Activated naive CD4-positive, alpha-beta T cell (primary cell): ENCODE data around the gene TMEM187.

Experiments used
- DNase-seq, 4 experiments: peaks; one replicate each; lab custom pipeline; 2025; lab: John Stamatoyannopoulos, UW

Gene TMEM187

DNA sequence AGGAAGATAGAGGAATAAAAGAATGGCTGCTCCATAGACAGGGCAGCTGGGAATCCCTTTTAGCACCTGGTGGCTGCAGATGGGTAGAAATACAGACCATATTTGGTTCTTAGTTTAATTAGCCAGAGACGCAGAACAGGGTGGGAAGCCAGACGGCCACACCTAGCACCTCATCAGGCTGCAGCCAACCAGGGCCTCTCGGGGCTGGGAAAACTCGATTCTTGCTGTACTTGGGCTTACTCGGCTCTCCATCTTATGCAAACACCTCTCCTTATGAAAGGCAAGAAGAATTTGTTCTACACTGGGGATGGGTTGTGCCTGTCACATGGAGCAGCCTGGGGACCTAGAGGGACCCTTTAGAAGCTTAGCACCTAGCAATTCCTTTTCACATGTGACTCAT is 27.5 kb downstream of the TMEM187 start:
- DNase-seq: no peak

GRCh38 chrX:154002215-154002719 is 29.7 kb downstream of the TMEM187 start:
- DNase-seq: no peak

DNA sequence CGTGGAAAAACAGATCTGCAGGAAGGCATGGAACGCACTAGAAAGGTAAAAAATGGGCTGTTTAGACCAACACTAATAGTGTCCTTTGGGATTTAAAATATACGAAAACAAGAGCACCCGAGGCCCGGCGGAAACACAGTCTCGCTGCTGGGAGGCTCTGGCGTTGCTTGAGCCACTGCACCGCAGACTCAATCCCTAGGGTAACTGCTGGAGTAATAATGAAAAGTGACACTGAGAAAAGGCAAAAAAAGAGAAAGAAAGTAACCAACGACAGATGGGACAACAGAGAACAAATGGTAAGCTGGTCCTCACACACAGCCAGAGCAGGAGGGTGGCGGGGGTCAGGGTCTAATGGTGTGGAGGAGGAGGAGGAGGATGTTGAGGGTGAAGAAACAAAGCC is 31.8 kb downstream of the TMEM187 start:
- no peak for DNase-seq

DNA sequence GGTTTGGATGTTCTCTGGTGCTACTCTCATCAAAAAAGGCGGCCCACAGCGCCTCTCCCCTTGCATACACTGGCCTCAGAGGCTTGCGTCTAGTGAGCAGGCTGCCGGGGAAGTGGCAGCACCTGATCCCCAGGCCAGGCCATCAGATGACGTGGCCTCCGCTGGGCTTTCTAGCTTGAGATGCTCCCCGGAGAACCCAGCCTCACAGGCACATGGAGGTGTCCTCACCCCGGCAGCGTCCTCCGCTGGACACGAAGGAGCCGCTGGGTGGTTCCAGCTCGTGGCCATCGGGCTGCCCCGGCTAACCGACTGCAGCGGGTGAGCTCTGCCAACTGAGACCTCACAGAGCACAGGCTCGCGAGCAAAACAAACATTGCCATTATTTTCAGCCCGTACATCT is 34.4 kb downstream of the TMEM187 start:
- no peak for DNase-seq

GRCh38 chrX:154008521-154008920 is 36.0 kb downstream of the TMEM187 start:
- DNase-seq: no peak

- no peak for DNase-seq
Observed at GRCh38 chrX:154010330-154011087, 38.0 kb downstream of the TMEM187 start.

GRCh38 chrX:154011376-154012335 is 39.1 kb downstream of the TMEM187 start:
- DNase-seq: no peak

DNA sequence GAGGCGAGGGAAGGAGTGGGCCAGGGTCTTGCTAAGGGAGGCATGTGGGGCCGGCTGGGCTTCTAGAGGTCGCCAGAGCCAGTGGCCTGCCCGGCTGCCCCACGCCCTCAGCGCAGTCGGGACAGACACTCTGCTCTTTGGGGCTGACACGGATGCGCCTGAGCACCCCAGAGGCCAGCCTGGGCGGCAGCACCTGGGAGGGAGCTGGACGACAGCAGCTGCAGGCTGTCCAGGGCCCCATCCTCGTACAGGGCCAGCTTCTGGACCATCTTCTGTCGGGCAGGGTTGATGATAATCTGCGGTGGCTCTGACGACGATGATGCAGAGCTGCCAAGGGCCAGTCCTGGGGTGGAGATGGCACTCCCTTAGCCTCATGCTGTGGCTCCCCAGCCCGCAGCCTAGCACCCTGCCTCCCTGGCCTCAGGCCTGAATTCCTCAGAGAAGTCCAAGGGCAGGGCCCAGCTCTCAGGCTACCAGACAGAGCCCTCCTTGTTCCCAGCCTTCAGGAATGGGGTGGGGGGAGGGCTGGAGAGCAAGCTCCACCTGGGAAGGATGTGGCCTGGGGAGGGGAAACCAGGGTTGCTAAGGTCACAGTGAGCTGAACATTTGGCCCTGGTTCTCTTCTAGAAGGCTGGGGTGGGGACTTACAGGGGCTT is 39.9 kb downstream of the TMEM187 start:
- no peak for DNase-seq

DNA sequence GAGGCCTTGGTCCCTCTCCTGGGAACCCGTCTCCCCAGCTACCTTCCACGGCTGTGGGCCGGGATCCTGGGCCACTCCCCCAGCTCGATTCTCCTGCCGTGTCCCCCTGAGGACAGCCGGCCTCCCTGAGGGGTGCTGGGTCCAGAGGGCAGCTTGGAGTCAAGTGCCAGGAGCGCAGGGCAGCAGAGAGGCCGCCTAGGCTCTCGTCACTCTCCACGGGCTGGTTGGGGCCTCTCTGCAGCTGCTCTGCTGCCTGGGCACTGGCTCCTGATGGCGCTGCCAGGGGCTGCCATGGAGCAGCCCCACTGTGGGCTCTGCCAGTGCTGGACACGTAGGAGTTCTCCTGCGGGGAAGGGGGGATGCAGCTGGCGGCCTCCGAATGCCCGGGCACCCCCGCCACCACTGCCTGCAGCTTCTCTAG is 40.5 kb downstream of the TMEM187 start:
- no peak for DNase-seq

DNA sequence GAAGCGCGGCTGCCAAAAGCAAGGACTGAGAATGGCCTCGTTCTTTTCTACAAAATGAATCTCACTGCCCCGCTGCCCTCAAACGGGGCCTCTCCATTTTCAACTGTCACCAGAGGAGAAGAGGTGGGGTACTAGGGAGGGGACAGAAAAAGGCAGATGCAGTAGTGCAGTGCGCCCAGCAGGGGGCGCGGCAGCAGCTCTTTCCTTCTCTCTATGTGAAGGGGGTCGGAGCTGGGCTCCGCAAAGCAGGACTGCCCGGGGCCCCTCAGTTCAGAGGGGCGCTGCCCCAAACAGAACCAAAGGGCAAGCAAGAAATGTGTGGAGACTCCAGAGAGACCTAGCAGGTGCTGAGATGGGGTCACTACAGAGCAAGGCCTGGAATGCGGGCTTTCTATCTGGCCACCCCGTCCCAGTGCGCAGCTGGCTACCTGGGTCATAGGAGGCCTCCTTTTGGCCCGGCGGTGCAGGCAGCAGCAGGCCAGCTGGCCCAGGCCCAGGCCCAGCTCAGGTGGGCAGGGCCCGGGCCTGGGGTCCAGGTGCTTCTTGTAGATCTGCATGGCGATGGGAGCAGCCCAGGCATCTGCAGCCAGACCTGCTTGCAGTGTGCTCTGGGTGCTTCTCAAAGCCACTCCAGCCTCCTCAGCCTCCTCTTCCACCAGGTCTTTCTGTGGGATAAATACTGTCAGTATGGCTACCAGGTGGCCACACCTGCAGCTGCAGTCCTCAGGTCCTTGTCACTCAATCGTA is 41.2 kb downstream of the TMEM187 start:
- peak in 2 of 4 experiments; percentile 10 to 32 for DNase-seq

DNA sequence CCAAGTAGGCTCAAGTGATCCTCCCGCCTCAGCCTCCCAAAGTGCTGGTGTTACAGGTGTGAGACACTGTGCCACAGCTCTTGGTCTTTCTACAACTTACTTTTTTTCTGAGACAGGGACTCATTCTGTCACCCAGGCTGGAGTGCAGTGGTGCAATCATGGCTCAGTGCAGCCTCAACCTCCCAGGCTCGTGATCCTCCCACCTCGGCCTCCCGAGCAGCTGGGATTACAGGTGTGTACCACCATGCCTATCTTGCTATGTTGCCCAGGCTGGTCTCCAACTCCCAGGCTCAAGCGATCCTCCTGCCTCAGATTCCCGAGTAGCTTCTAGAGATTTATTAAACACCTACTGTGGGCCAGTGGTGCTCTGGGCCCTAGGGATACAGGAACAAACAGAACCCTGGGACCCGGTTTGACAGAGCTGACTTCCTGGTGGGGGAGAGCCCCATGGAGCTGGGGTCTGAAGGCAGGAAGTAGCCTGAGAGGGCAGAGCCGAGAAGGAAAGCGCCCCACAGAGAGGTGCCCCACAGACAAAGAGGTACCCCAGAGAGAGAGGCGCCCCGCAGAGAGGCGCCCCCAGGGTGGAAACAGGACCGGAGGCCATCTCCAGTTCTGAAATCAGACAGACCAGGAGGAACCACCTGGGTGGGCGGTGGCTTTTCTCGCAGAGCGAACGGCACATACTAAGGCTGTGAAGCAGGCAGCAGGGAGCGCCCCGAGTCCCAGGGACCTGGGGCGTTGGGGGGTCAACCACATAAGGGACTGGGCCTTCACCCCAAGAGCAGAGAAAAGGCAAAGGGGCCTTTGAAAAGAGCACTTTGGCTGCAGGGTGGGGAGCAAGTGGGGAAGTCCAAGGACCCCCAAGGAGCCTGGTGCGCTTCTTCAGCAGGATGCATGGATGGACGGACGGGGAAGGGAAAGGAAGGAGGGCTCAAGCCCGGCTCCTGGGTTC is 42.2 kb downstream of the TMEM187 start:
- no peak for DNase-seq

DNA sequence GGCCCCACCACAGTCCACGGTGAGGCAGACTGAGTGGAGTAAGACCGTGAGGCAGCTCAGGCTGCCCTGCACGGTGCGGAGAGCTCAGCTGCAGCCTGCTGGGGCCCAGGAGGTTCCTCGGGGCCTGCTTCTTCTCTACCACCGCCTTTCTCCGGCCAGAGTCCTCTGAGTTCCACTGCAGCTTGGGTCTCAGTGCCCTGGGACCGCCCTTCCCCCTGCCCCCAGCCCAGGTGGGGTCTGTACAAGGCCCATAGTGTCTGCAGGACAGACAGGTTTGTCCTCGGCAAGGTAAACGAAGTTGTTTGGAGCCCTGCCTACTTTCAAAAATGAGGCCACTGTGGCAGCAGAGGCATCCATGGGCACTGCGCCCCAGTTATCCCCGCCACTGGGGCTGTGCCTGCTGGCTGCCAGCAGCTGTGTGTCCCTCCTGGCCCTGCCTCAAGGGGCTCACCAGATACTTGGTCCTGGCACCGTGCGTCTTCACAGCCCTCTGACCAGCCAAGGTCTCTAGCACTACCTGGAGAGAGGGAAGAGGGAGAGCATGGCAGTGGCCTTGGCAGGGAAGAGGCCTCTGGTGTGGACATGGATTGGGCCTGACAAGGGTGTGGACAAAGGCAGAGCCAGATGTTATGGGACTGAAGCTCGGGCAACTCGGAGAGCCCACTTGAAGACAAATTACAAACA is 43.2 kb downstream of the TMEM187 start:
- no peak for DNase-seq

DNA sequence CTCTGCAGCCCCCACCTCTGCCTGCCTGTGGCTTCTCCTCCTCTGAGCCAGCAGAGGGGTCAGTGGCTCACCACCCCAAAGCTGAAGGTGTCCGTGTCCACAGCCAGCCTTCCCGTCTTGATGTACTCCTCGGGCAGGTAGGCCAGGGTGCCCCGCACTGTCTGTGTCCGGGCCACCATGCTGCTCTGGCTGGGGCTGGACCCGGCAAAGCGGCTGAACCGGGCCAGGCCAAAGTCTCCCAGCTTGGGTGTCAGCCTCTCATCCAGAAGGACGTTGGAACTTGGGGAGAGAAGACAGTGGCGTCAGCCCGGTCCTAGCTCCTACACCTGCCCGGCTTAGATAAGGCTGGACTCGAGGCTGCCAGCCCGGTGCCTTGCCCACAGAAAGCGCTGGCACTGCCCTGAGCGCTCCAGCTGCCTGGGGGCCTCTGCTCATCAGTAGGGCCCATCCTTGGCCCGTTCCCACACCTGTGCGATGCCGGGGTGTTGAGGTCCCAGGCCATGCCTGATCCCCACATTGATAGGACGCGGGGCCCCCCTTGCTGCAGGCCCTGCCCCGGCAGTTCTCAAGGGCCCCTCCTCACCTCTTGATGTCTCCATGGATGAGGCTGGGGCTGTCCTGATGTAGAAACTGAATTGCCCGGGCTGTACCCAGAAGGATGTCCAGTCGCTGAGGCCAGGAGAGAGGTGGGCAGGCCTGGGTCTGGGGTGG is 44.0 kb downstream of the TMEM187 start:
- no peak for DNase-seq

- no peak for DNase-seq
Observed at GRCh38 chrX:154017766-154018517, 45.4 kb downstream of the TMEM187 start.

DNA sequence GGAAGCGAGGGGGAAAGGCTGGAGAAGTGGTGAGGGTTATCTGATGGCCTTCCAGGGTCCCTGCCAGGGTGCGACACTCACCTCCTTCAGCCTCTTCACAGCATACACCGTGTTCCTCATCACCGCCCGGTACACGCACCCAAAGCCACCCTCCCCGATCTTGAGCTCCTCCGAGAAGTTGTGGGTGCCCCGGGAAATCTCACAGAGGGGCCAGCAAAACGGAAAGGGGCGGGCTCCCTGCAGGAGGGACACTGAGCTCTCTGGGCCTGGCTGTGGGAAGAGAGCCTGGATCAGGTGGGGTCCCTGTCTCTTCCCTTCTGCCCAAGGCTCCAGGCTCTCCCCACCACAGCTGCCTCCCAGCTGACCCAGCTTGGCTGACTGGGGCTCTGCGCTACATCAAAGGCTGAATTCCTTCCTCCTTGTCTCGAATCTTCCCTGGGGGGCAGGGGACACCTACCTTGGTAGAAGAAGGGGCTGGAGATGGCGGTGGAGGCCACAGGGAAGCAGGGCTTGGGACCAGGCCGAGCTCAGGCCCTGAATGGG is 46.0 kb downstream of the TMEM187 start:
- DNase-seq: no peak

- DNase-seq: peak in 1 of 4 experiments; percentile 13
Observed at GRCh38 chrX:154019061-154019621, 46.6 kb downstream of the TMEM187 start.

- DNase-seq: peak in 1 of 4 experiments; percentile 37
Observed at GRCh38 chrX:154019633-154020528, 47.3 kb downstream of the TMEM187 start, which contains the start of gene IRAK1. Gene IRAK1 (minus strand): TSS chrX:154019902. CDS start chrX:154019812, 90 bp downstream.
